ENCODE data around the gene PHF21A. TPM values are rescaled to one million over a fixed set of nuclear protein-coding genes. Genes with fewer than 3 reads are reported as not detected.

Gene PHF21A
- total and polyA plus RNA-seq, 2 of the 13 experiments (the other 11 are each of a cell fraction or from before 2014, with no cell fraction given): 4.1 to 34.6 TPM

GRCh38 chr11:46162700-46163099 lies 41.4 kb upstream of the PHF21A start:
- no peaks in the 10 kb centered on the region for H3K4me1 ChIP-seq (ENCODE audit: insufficient read depth, low read length)
- CTCF ChIA-PET (ENCODE audit: low intra/inter-chr PET ratio, low total read pairs): no interaction called here
- H3K4me3 ChIP-seq (replicated peaks in 1 of 3; ENCODE audit: insufficient read depth in 1 of 3, low read depth in 2 of 3, low read length in 3 of 3): no peak overlapping the region
- DNase-seq (ENCODE audit: low spot score) (no peak), FAIRE-seq (no peak), ATAC-seq (no peak)
- 32% methylated on average over 5 of the region's 5 CpGs for WGBS (ENCODE audit: low lambda C conversion rate)
- intact Hi-C loops (cut with micrococcal nuclease; ENCODE audit: unreplicated experiment): no loop called here
- no peaks in the 10 kb centered on the region for H3K9me3 ChIP-seq (ENCODE audit: low read length)
- in situ Hi-C loops (cut with HindIII; ENCODE audit: extremely low pct_ligation_motif_present, low pct_unique_long_range_greater_than_20kb): no loop called here
- POLR2A ChIA-PET: no interaction called here
- H3K36me3 ChIP-seq (replicated peaks in 1 of 2; ENCODE audit: control insufficient read depth in 1 of 2, insufficient read depth in 2 of 2, low read length in 2 of 2): no peaks in the 10 kb centered on the region
- BruUV-seq (replicated peaks): no TSS peak
- H4K20me1 ChIP-seq (ENCODE audit: insufficient read depth, low read length): no peaks in the 10 kb centered on the region
- no peak overlapping the region for H3K27ac ChIP-seq (ENCODE audit: extremely low read length, insufficient read depth, low read length)
- H3K4me2 ChIP-seq (ENCODE audit: low read depth, low read length): no peak overlapping the region
- no peak overlapping the region for H3K9ac ChIP-seq (ENCODE audit: insufficient read depth, low read depth, low read length)
- no peak overlapping the region for H2AFZ ChIP-seq (ENCODE audit: low read length)
- TF ChIP-seq ZNF543 (CRISPR knock-in tag; IDR thresholded peaks at IDR 0.05): no peak
- TF ChIP-seq SIX4 (CRISPR knock-in tag; IDR thresholded peaks at IDR 0.05): no peak
- TF ChIP-seq ADNP (CRISPR knock-in tag; IDR thresholded peaks at IDR 0.05): no peak
- TF ChIP-seq MEIS2 (CRISPR knock-in tag; IDR thresholded peaks at IDR 0.05): no peak
- TF ChIP-seq ZNF777 (CRISPR knock-in tag; IDR thresholded peaks at IDR 0.05): no peak
- TF ChIP-seq HNRNPH1 (optimal IDR thresholded peaks at IDR 0.05; ENCODE audit: low read depth, low read length): no peak
- no peaks in the 10 kb centered on the region for H3K79me2 ChIP-seq (ENCODE audit: insufficient read depth, low read length)
- peaks cover 4 to 35% of the 10 kb centered on the region in 2 experiments; a peak in 4 of 5 replicates for H3K27me3 ChIP-seq (ENCODE audit: control insufficient read depth in 1 of 2, insufficient read depth in 2 of 2, low read length in 2 of 2)

DNA sequence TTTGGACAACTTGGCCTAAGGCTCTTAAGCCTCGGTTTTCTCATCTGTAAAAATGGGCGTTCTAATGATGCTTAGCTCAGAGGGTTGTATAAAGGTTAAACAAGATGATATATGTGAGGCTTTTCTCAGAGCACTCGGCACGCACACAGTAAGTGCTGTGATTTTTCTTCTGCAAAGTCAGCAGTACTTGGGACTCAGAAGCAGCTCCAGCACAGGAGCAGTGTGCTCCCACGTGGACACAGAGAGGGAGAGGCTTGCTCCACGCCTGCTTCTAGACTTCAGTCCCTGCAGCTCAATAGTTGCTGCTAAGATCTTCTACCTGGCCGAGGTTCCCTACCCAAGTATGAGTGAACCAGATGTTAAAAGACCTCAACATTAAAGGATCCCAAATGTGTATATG lies 39.9 kb upstream of the PHF21A start:
- Histone ChIP-seq H3K36me3 (replicated peaks in 1 of 2; ENCODE audit: control insufficient read depth in 1 of 2, insufficient read depth in 2 of 2, low read length in 2 of 2) (no peaks in the 10 kb centered on the region), H3K27ac (ENCODE audit: extremely low read length, insufficient read depth, low read length) (no peak overlapping the region), H3K79me2 (ENCODE audit: insufficient read depth, low read length) (no peaks in the 10 kb centered on the region), H3K27me3 (ENCODE audit: control insufficient read depth in 1 of 2, insufficient read depth in 2 of 2, low read length in 2 of 2) (peaks cover 4 to 35% of the 10 kb centered on the region in 2 experiments; a peak in 4 of 5 replicates), H3K4me3 (replicated peaks in 1 of 3; ENCODE audit: insufficient read depth in 1 of 3, low read depth in 2 of 3, low read length in 3 of 3) (no peak overlapping the region), H3K9ac (ENCODE audit: insufficient read depth, low read depth, low read length) (no peak overlapping the region), H4K20me1 (ENCODE audit: insufficient read depth, low read length) (no peaks in the 10 kb centered on the region), H3K9me3 (ENCODE audit: low read length) (no peaks in the 10 kb centered on the region), H3K4me1 (ENCODE audit: insufficient read depth, low read length) (no peaks in the 10 kb centered on the region), H2AFZ (ENCODE audit: low read length) (no peak overlapping the region), H3K4me2 (ENCODE audit: low read depth, low read length) (no peak overlapping the region)
- intact Hi-C loops (cut with micrococcal nuclease; ENCODE audit: unreplicated experiment) (no loop called here), in situ Hi-C loops (cut with HindIII; ENCODE audit: extremely low pct_ligation_motif_present, low pct_unique_long_range_greater_than_20kb) (no loop called here)
- DNase-seq (ENCODE audit: low spot score): no peak
- ATAC-seq: no peak
- FAIRE-seq: no peak
- ChIA-PET POLR2A (no interaction called here), CTCF (ENCODE audit: low intra/inter-chr PET ratio, low total read pairs) (no interaction called here)
- no TSS peak for BruUV-seq (replicated peaks)
- 34% methylated on average over 6 of the region's 7 CpGs for WGBS (ENCODE audit: low lambda C conversion rate)
- TF ChIP-seq ZNF841 (CRISPR knock-in tag; IDR thresholded peaks at IDR 0.05; ENCODE audit: borderline replicate concordance) (no peak), DNMT3B (CRISPR knock-in tag; conservative IDR thresholded peaks at IDR 0.05) (no peak), SATB2 (CRISPR knock-in tag; IDR thresholded peaks at IDR 0.05) (no peak), NPAS2 (CRISPR knock-in tag; IDR thresholded peaks at IDR 0.05; ENCODE audit: borderline replicate concordance) (no peak), NR1H2 (CRISPR knock-in tag; IDR thresholded peaks at IDR 0.05; ENCODE audit: borderline replicate concordance, low read depth) (no peak), ARHGAP35 (CRISPR knock-in tag; IDR thresholded peaks at IDR 0.05; ENCODE audit: borderline replicate concordance) (no peak), MAFK (conservative IDR thresholded peaks at IDR 0.05 in 1 of 2, IDR thresholded peaks at IDR 0.05 in 1 of 2; ENCODE audit: low read length in 2 of 2) (peak; percentile 57 to 59), ZFY (CRISPR knock-in tag; IDR thresholded peaks at IDR 0.05) (no peak), ZNF282 (IDR thresholded peaks at IDR 0.05; ENCODE audit: partially characterized antibody) (no peak)
- TF ChIP-seq, protein P1, sequence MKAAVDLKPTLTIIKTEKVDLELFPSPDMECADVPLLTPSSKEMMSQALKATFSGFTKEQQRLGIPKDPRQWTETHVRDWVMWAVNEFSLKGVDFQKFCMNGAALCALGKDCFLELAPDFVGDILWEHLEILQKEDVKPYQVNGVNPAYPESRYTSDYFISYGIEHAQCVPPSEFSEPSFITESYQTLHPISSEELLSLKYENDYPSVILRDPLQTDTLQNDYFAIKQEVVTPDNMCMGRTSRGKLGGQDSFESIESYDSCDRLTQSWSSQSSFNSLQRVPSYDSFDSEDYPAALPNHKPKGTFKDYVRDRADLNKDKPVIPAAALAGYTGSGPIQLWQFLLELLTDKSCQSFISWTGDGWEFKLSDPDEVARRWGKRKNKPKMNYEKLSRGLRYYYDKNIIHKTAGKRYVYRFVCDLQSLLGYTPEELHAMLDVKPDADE (CRISPR knock-in tag; IDR thresholded peaks at IDR 0.05): no peak
- TF ChIP-seq, protein P2, sequence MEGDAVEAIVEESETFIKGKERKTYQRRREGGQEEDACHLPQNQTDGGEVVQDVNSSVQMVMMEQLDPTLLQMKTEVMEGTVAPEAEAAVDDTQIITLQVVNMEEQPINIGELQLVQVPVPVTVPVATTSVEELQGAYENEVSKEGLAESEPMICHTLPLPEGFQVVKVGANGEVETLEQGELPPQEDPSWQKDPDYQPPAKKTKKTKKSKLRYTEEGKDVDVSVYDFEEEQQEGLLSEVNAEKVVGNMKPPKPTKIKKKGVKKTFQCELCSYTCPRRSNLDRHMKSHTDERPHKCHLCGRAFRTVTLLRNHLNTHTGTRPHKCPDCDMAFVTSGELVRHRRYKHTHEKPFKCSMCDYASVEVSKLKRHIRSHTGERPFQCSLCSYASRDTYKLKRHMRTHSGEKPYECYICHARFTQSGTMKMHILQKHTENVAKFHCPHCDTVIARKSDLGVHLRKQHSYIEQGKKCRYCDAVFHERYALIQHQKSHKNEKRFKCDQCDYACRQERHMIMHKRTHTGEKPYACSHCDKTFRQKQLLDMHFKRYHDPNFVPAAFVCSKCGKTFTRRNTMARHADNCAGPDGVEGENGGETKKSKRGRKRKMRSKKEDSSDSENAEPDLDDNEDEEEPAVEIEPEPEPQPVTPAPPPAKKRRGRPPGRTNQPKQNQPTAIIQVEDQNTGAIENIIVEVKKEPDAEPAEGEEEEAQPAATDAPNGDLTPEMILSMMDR (CRISPR knock-in tag; IDR thresholded peaks at IDR 0.05): 0 out of 2 replicates have a peak, but pooled peaks have one; percentile 16
- TF ChIP-seq, protein P3, sequence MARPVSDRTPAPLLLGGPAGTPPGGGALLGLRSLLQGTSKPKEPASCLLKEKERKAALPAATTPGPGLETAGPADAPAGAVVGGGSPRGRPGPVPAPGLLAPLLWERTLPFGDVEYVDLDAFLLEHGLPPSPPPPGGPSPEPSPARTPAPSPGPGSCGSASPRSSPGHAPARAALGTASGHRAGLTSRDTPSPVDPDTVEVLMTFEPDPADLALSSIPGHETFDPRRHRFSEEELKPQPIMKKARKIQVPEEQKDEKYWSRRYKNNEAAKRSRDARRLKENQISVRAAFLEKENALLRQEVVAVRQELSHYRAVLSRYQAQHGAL (CRISPR knock-in tag; IDR thresholded peaks at IDR 0.05; ENCODE audit: not compliant biosample characterization): no peak
